Nephron (organoid): ENCODE results near the gene NRP1.

Experiments used
- H3K27ac Mint-ChIP-seq, 3 experiments: 2 replicates each; pipeline ENCODE4 v1.8.0; 2020; ENCODE audit warnings: mixed read lengths in 3 of 3, mild to moderate bottlenecking in 2 of 3, moderate library complexity in 1 of 3
- H3K27me3 Mint-ChIP-seq: 2 replicates; pipeline ENCODE4 v1.8.0; 2021; ENCODE audit warnings: low read depth, mild to moderate bottlenecking, moderate library complexity, mixed read lengths
- H3K36me3 Mint-ChIP-seq: 2 replicates; pipeline ENCODE4 v1.8.0; 2020; ENCODE audit warnings: low read depth, mixed read lengths
- H3K4me1 Mint-ChIP-seq: 2 replicates; pipeline ENCODE4 v1.8.0; 2020; ENCODE audit warnings: mixed read lengths
- H3K4me3 Mint-ChIP-seq, 3 experiments: 2 replicates each; pipeline ENCODE4 v1.8.0; 2020; ENCODE audit warnings: mild to moderate bottlenecking in 3 of 3, mixed read lengths in 3 of 3, moderate library complexity in 2 of 3
- H3K9me3 Mint-ChIP-seq: 2 replicates; pipeline ENCODE4 v1.8.0; 2020; ENCODE audit warnings: mixed read lengths
- TF ChIP-seq, protein P1 (sequence below), 3 experiments: fragments of 200-600 bp; sonication (generic); IDR thresholded peaks; one replicate each; pipeline ENCODE4 v1.5.0; 2021; ENCODE audit warnings: antibody characterized with exemption in 3 of 3; ENCODE audit not compliant: unreplicated experiment in 3 of 3

Gene NRP1

DNA sequence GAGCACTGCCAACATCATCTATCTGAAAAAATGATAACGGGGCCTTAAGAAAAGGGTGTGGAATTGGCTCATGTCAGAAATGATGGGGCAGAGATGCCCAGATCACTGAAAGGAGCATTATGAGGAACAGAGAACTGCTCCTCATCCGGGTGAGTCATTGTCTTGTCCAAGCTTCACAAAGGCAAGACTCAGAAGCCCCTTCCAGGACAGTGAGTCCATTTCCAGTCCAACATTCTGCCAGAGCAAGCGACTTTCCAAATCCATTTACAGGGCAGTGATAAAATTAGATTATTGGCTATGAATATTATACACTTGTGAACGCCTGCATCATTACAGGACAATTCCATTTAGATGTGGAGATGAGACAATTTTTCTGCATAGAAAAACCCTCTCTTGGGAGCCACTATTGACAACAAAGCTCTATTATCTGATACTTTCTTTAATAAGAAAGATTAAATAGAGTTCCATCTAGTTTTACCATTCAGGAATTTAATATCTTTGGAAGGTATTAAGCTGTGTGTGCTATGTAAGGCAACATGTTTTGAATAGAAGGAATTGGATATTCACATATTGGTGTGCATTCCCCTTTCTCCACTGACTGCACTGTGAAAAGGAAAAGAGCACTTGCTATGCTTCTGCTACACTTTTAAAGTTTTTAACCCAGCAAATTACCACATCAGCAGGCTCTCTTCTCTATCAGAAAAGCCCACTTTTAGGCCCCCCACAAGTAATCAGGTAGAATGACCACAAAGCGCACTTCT is 159.6 kb downstream of the NRP1 start:
- Mint-ChIP-seq H3K27ac (no peak overlapping the region), H3K9me3 (no peaks in the 10 kb centered on the region), H3K4me1 (peaks cover 23% of the 10 kb centered on the region), H3K27me3 (peaks cover 9% of the 10 kb centered on the region), H3K36me3 (peaks cover 21% of the 10 kb centered on the region), H3K4me3 (no peak overlapping the region)
- TF ChIP-seq, protein P1, sequence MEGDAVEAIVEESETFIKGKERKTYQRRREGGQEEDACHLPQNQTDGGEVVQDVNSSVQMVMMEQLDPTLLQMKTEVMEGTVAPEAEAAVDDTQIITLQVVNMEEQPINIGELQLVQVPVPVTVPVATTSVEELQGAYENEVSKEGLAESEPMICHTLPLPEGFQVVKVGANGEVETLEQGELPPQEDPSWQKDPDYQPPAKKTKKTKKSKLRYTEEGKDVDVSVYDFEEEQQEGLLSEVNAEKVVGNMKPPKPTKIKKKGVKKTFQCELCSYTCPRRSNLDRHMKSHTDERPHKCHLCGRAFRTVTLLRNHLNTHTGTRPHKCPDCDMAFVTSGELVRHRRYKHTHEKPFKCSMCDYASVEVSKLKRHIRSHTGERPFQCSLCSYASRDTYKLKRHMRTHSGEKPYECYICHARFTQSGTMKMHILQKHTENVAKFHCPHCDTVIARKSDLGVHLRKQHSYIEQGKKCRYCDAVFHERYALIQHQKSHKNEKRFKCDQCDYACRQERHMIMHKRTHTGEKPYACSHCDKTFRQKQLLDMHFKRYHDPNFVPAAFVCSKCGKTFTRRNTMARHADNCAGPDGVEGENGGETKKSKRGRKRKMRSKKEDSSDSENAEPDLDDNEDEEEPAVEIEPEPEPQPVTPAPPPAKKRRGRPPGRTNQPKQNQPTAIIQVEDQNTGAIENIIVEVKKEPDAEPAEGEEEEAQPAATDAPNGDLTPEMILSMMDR (IDR thresholded peaks at IDR 0.05; ENCODE audit: unreplicated experiment in 3 of 3), result no peak

DNA sequence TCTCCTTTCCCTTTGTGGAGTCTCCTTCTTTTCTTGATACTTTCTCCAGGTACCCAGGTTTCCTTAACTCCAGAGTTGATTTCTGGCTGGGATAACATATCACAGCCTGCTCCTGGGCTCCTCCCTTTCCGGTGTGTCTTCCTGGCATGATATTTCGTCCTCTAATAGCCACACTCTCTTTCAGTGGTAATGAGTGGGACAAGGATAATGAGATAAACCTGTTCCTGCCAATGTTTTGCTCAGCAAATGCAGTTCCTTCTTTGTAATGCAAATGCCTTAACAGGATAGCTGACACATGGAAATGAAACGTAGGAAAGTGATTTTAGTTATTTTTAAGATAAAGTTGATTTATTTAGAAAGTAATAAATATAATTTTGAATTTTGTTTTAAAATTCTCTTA is 168.6 kb downstream of the NRP1 start:
- Mint-ChIP-seq H3K27ac (no peak overlapping the region), H3K4me3 (no peak overlapping the region), H3K27me3 (peaks cover 10% of the 10 kb centered on the region), H3K4me1 (no peaks in the 10 kb centered on the region), H3K9me3 (no peaks in the 10 kb centered on the region), H3K36me3 (no peaks in the 10 kb centered on the region)
- TF ChIP-seq, protein P1 (IDR thresholded peaks at IDR 0.05; ENCODE audit: unreplicated experiment in 3 of 3), result no peak

DNA sequence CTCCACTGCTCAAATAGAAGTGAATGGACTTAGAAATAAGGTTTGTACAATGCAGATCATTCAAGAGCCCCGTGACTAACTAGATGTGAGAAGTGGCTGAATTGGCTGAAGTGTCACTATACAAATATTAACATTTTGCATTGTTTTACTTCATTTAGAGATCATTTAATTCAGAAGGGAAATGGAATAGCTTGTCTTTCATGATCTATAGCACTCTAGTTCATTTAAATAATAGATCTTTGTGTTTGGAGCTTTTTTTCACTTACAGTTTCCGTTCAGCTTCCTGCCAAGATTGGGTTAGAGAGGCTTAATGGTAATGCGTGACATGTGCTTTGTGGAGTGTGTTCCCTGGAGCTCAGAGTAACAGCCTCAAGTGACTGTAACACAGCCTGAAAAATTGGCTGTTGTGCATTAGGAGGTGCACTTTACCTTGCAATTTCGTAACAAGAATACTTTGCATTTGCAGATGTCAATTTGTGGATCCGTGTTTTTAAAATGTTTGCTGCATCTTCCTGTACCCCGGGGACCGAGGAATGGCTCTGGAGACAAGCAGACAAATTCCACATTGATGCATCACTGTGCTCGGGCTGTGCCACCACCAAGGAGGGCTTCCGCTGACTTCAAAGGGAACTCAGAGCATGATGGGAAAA is 170.3 kb downstream of the NRP1 start:
- Mint-ChIP-seq H3K27me3 (peaks cover 13% of the 10 kb centered on the region), H3K36me3 (no peaks in the 10 kb centered on the region), H3K27ac (no peak overlapping the region), H3K4me3 (no peak overlapping the region), H3K9me3 (no peaks in the 10 kb centered on the region), H3K4me1 (no peaks in the 10 kb centered on the region)
- TF ChIP-seq, protein P1 (IDR thresholded peaks at IDR 0.05; ENCODE audit: unreplicated experiment in 3 of 3), result no peak

DNA sequence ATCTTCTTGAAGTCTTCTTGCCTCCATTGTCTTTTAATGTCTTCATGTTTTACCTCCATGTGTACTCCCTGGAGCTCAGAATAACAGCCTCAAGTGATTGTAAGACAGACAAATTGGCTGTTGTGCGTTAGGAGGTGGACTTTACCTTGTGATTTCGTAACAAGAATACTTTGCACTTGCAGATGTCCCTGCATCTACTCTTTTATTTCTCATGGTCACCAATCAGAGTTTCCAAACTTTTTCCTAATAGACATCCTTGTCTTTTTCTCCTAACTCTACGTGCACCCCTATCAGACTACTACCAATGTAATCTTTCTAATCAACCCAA is 172.3 kb downstream of the NRP1 start:
- TF ChIP-seq, protein P1 (IDR thresholded peaks at IDR 0.05; ENCODE audit: unreplicated experiment in 3 of 3), result no peak
- no peaks in the 10 kb centered on the region for H3K9me3 Mint-ChIP-seq
- no peaks in the 10 kb centered on the region for H3K4me1 Mint-ChIP-seq
- no peak overlapping the region for H3K27ac Mint-ChIP-seq
- H3K36me3 Mint-ChIP-seq, result no peaks in the 10 kb centered on the region
- H3K4me3 Mint-ChIP-seq, result no peak overlapping the region
- H3K27me3 Mint-ChIP-seq, result peaks cover 13% of the 10 kb centered on the region

DNA sequence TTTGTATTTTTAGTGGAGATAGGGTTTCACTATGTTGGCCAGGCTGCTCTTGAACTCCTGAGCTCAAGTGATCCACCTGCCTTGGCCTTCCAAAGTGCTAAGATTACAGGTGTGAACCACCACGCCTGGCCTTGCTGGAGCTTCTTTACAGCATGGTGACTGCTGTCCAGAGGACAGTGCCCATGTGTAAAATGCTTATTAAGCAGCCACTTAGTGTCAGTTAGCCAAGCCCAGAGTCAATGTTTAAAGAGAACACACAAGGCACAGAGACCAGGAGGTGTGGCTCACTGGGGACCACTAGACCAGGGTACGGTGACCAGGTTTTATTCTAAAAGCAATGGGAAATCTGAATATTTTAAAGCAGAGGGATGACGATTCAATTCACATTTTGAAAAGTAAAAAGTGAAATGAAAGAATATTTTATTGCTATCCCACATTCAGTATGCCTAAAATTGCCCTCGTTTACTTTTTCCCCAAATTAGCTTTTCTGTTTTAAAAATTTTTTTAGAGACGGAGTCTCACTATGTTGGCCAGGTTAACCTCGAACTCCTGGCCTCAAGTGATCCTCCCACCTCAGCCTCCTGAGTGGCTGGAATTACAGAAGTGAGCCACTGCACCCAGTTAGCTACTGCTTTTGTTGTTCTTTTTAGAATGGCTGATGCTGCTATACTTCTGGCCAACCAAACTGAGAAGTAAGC is 172.8 kb downstream of the NRP1 start:
- H3K27me3 Mint-ChIP-seq, result peaks cover 13% of the 10 kb centered on the region
- no peaks in the 10 kb centered on the region for H3K4me1 Mint-ChIP-seq
- H3K9me3 Mint-ChIP-seq, result no peaks in the 10 kb centered on the region
- H3K4me3 Mint-ChIP-seq, result no peak overlapping the region
- TF ChIP-seq, protein P1 (IDR thresholded peaks at IDR 0.05; ENCODE audit: unreplicated experiment in 3 of 3), result no peak
- no peak overlapping the region for H3K27ac Mint-ChIP-seq
- H3K36me3 Mint-ChIP-seq, result no peaks in the 10 kb centered on the region
